ENCODE measurements around the gene IRF6. TPM values are rescaled to one million over a fixed set of nuclear protein-coding genes. Genes with fewer than 3 reads are reported as not detected.

IRF6 gene
- total RNA-seq, 2 experiments from 2014 or later: not detected

DNA sequence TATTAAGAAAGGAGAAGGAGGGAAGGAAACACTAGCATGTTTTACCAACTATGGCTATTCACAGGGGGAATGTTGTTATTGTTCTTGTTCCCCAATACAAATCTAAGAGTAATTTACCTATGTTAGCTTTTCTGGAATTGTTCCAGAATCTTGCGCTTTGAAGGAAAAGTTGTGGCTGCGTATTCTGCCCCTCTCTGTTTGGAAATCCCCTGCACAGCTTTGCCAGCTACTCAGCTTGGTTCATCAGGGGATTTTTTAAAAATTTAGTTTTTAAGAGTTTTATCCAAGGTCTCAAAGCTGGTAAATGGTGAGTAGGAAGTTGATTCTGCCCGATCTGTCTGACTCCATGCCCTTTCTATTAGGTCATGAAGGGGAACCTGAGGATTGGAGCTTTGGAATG is 9.5 kb upstream of the IRF6 start:
- H4K20me1 ChIP-seq (ENCODE audit: insufficient read depth, low read length): no peaks in the 10 kb centered on the region
- no peaks in the 10 kb centered on the region for H3K9me3 ChIP-seq (ENCODE audit: low read length)
- ChIA-PET CTCF (ENCODE audit: unreplicated experiment) (interaction anchor here (0.6 kb wide), 1 partner anchor 8 kb away, joined by 5 read pairs; no protein-coding TSS in a partner anchor), POLR2A (interaction anchor here (0.8 kb wide), 1 partner anchor 9 kb away, joined by 5 read pairs; no protein-coding TSS in a partner anchor)
- no peaks in the 10 kb centered on the region for H3K79me2 ChIP-seq (ENCODE audit: insufficient read depth, low read depth, low read length)
- DNase-seq (ENCODE audit: low spot score): no peak
- no peak overlapping the region for H3K4me3 ChIP-seq (ENCODE audit: low read depth, low read length, poor library complexity, severe bottlenecking)
- H3K36me3 ChIP-seq (ENCODE audit: insufficient read depth, low read length): no peaks in the 10 kb centered on the region
- H2AFZ ChIP-seq (ENCODE audit: low read length): no peak overlapping the region
- BruUV-seq (replicated peaks): no TSS peak
- H3K4me1 ChIP-seq (ENCODE audit: insufficient read depth, low read length, poor library complexity, severe bottlenecking): no peaks in the 10 kb centered on the region
- H3K4me2 ChIP-seq (ENCODE audit: low read length): no peak overlapping the region
- no peak overlapping the region for H3K27ac ChIP-seq (ENCODE audit: low read depth, low read length, poor library complexity, severe bottlenecking)
- TF ChIP-seq, protein P1, sequence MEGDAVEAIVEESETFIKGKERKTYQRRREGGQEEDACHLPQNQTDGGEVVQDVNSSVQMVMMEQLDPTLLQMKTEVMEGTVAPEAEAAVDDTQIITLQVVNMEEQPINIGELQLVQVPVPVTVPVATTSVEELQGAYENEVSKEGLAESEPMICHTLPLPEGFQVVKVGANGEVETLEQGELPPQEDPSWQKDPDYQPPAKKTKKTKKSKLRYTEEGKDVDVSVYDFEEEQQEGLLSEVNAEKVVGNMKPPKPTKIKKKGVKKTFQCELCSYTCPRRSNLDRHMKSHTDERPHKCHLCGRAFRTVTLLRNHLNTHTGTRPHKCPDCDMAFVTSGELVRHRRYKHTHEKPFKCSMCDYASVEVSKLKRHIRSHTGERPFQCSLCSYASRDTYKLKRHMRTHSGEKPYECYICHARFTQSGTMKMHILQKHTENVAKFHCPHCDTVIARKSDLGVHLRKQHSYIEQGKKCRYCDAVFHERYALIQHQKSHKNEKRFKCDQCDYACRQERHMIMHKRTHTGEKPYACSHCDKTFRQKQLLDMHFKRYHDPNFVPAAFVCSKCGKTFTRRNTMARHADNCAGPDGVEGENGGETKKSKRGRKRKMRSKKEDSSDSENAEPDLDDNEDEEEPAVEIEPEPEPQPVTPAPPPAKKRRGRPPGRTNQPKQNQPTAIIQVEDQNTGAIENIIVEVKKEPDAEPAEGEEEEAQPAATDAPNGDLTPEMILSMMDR (conservative IDR thresholded peaks at IDR 0.05; ENCODE audit: low read length): no peak
- TF ChIP-seq EZH2phosphoT487 (IDR thresholded peaks at IDR 0.05; ENCODE audit: borderline replicate concordance, low read depth, low read length): no peak
- H3K9me2 ChIP-seq (ENCODE audit: insufficient read depth, low read length): no peaks in the 10 kb centered on the region
- intact Hi-C loops (cut with micrococcal nuclease; ENCODE audit: unreplicated experiment): no loop called here

- H3K27ac ChIP-seq (ENCODE audit: low read depth, low read length, poor library complexity, severe bottlenecking): no peak overlapping the region
- no peak for DNase-seq (ENCODE audit: low spot score)
- H3K79me2 ChIP-seq (ENCODE audit: insufficient read depth, low read depth, low read length): no peaks in the 10 kb centered on the region
- BruUV-seq (replicated peaks): no TSS peak
- no peak for TF ChIP-seq EZH2phosphoT487 (IDR thresholded peaks at IDR 0.05; ENCODE audit: borderline replicate concordance, low read depth, low read length)
- TF ChIP-seq, protein P1 (conservative IDR thresholded peaks at IDR 0.05; ENCODE audit: low read length): no peak
- no peaks in the 10 kb centered on the region for H3K9me3 ChIP-seq (ENCODE audit: low read length)
- H3K4me1 ChIP-seq (ENCODE audit: insufficient read depth, low read length, poor library complexity, severe bottlenecking): no peaks in the 10 kb centered on the region
- no peaks in the 10 kb centered on the region for H3K36me3 ChIP-seq (ENCODE audit: insufficient read depth, low read length)
- CTCF ChIA-PET (ENCODE audit: unreplicated experiment): interaction anchor here (1.4 kb wide), 1 partner anchor 9 kb away, joined by 6 read pairs; no protein-coding TSS in a partner anchor
- POLR2A ChIA-PET: interaction anchor here (0.7 to 1.6 kb wide), 2 partner anchors 9 to 43 kb away, joined by 3 to 8 read pairs; no protein-coding TSS in a partner anchor
- no peak overlapping the region for H3K4me3 ChIP-seq (ENCODE audit: low read depth, low read length, poor library complexity, severe bottlenecking)
- H4K20me1 ChIP-seq (ENCODE audit: insufficient read depth, low read length): no peaks in the 10 kb centered on the region
- H2AFZ ChIP-seq (ENCODE audit: low read length): no peak overlapping the region
- intact Hi-C loops (cut with micrococcal nuclease; ENCODE audit: unreplicated experiment): no loop called here
- no peaks in the 10 kb centered on the region for H3K9me2 ChIP-seq (ENCODE audit: insufficient read depth, low read length)
- H3K4me2 ChIP-seq (ENCODE audit: low read length): no peak overlapping the region
Measured at GRCh38 chr1:209813902-209814301, 8.0 kb upstream of the IRF6 start.

DNA sequence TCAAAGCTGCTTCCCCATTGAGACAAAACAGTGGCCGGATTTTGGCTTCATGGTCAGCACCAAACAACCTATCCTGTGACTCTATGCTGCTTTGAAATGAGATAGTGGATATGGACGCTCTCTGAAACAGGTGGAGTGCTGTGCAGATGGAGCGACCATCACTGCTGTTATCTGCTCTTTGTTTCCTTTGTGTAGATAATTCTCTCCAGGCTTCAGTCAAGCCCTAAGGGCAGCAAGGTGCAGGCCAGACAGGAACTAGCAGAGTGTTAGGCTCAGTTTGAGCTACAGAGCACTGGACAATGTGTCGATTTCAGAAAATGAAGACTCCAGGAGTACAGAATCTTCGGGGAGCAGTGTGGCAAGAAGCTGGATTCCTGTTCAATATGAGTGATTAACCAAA is 4.8 kb upstream of the IRF6 start:
- BruUV-seq (replicated peaks): no TSS peak
- no peak for DNase-seq (ENCODE audit: low spot score)
- Histone ChIP-seq H3K9me3 (ENCODE audit: low read length) (no peaks in the 10 kb centered on the region), H3K27ac (ENCODE audit: low read depth, low read length, poor library complexity, severe bottlenecking) (no peak overlapping the region), H2AFZ (ENCODE audit: low read length) (no peak overlapping the region), H3K4me3 (ENCODE audit: low read depth, low read length, poor library complexity, severe bottlenecking) (no peak overlapping the region), H3K4me1 (ENCODE audit: insufficient read depth, low read length, poor library complexity, severe bottlenecking) (no peaks in the 10 kb centered on the region), H3K4me2 (ENCODE audit: low read length) (no peak overlapping the region), H4K20me1 (ENCODE audit: insufficient read depth, low read length) (no peaks in the 10 kb centered on the region), H3K79me2 (ENCODE audit: insufficient read depth, low read depth, low read length) (no peaks in the 10 kb centered on the region), H3K9me2 (ENCODE audit: insufficient read depth, low read length) (no peaks in the 10 kb centered on the region), H3K36me3 (ENCODE audit: insufficient read depth, low read length) (no peaks in the 10 kb centered on the region)
- no peak for TF ChIP-seq EZH2phosphoT487 (IDR thresholded peaks at IDR 0.05; ENCODE audit: borderline replicate concordance, low read depth, low read length)
- TF ChIP-seq, protein P1 (conservative IDR thresholded peaks at IDR 0.05; ENCODE audit: low read length): no peak
- ChIA-PET POLR2A (interaction anchor here (0.8 to 1.2 kb wide), 2 partner anchors 13 to 27 kb away, joined by 3 read pairs; partner anchors contain the start of gene C1orf74), CTCF (ENCODE audit: unreplicated experiment) (no interaction called here)
- intact Hi-C loops (cut with micrococcal nuclease; ENCODE audit: unreplicated experiment): no loop called here

All from OCI-LY7 (cell line).